Activated CD8-positive, alpha-beta memory T cell treated with anti-CD3 and anti-CD28 coated beads, Interleukin-2, amount 50 U/mL, for 4 hours (primary cell): ENCODE results near the gene VAV2.

Source experiments
- DNase-seq: peaks from one replicate; pipeline ENCODE4 v3.0.0-alpha.2; 2020

Gene VAV2

GRCh38 chr9:133735931-133736330, 256.2 kb downstream of the VAV2 start:
- DNase-seq, result no peak

GRCh38 chr9:133735415-133735775, 256.7 kb downstream of the VAV2 start:
- DNase-seq, result no peak

DNA sequence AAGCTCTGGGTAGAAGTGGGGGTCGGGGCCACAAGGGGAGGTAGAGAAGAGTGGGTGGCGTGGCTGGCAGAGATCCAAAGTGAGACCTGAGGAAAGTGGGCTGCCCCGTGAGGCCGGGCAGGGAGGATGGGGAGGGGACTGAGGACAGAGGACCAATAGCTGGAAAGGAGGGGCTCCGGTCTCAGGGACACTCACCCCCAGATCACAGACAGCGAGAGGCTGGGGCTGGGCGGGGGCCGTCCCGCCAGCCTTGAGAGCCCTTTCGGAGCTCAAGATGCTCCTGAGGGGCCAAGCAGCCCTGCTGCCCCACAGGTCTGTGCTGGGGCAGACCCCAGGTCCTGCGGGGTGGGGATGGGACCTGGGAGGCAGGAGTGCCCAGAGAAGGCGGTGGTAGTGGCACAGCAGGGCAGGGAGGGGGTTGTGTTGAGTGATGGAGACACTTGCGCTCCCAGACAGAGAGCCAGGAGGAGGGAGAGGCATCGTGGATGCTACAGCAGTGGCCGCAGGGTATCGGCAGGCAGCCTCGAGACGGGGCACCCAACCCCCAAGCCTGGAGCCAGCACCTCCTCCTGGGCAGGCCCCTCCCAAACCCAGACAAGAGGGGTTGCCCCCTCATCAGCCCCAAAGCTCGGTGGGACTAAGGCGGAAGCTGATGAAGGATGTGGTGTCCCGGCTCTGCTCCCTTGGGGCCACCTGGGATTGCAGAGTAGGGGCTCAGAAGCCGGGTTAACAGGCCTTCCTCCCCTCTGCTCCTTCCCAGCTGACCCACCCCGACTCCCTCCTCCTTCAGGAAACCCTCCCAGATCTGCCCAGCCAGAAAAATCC, 257.3 kb downstream of the VAV2 start:
- DNase-seq, result no peak

- no peak for DNase-seq
Observed at GRCh38 chr9:133733796-133734533, 258.2 kb downstream of the VAV2 start.

- DNase-seq, result no peak
Observed at GRCh38 chr9:133733421-133733795, 258.7 kb downstream of the VAV2 start.

DNA sequence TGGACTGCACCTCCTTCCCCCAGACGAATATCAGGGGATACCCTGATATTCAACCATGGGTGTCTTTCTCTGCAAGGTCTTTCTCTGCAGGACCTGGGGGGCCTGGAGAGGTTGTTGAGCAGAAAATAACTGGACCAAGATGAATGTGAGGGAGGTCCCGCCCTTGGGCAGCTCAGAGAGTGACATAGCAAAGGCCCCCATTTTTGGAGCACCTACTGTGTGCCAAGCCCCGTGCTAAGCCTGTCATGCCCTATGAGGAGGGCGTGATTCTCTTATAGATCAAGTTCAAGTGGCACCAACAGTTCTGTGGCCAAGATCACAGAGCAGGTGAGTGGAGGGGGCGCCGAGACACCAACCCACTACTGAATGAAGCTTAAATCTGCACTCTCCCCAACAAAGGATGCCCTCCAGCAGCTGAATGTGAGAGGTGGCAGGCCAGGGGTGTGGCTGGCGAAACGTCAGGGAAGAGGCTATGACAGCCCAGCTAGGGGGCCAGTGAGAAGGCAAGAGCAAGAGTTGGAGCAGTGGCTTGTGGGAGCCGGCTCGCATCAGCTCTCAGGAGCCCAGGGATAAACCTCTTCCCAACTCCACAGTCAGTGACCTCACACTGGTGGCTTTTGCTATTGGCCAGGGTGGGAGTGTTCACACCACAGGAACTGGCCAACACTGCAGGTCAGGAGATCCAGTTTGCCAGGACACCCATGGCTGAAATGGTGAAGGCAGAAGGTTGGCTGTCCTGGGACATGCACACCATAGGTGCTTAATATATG, 259.3 kb downstream of the VAV2 start:
- DNase-seq, result no peak

- DNase-seq, result no peak
Observed at GRCh38 chr9:133731876-133732638, 260.1 kb downstream of the VAV2 start.

DNA sequence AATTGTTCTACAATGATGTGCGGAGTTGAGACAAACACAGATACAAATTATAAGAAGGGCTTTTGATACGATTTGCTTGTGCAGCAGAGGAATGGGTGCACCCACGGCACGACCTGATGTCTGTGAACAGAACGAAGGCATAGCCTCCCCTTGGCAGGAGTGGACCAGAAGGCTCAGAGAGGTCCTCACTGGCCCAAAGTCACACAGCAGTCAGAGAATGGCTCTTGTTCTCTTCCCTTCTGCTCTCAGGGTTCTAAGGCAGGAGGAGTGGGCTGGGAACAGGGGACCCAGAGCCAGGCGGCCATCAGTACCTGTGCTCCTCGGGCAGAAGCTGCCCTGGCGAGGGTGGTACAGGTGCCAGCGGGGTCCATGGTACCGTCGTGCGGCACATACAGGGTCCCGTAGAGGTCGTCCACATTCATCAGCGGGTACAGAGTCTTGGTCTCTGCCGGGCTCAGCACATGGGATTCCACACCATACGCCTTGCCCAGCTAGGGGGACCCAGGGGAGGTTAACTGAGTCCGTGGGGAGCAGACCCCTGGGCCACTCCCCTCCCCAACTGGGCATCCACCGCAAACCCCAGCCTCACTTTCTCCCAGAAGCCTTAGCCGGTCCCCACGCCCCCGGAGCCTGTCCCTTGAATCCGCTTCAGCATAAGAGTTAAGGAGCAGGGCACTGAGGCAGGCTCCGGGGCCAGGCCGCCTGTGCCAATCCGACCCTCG, 261.0 kb downstream of the VAV2 start:
- no peak for DNase-seq

- DNase-seq, result no peak
Observed at GRCh38 chr9:133729617-133730281, 262.4 kb downstream of the VAV2 start.

GRCh38 chr9:133728856-133729616, 263.1 kb downstream of the VAV2 start:
- DNase-seq, result no peak

DNA sequence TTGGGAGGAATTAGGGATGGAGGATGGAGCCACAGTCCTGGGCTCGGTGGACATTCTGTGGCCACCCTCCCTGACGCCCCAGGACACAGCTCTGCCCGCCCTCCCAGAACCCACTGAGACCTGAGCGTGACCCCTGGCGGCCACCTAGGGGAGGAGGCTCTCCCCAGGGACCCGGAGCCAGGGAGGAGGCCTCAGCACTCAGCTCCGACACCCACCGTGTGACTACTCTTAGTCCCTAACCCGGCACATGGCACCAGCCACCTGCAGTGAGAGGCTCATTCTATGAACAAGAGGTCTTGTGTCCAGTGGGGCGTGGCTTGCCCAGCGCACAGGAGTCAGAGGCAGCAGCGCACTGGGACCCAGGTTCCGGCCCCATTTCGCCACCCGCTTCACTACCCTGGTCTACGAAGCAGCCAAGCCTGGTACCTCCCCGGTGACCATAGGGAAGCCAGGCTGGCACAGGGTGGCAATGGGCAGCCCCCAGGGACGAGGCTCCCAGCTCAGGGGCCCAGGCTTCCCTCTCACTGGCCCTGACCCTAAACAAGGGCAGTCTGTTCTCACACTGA, 264.2 kb downstream of the VAV2 start:
- no peak for DNase-seq

- no peak for DNase-seq
Observed at GRCh38 chr9:133727277-133727875, 264.7 kb downstream of the VAV2 start.

DNA sequence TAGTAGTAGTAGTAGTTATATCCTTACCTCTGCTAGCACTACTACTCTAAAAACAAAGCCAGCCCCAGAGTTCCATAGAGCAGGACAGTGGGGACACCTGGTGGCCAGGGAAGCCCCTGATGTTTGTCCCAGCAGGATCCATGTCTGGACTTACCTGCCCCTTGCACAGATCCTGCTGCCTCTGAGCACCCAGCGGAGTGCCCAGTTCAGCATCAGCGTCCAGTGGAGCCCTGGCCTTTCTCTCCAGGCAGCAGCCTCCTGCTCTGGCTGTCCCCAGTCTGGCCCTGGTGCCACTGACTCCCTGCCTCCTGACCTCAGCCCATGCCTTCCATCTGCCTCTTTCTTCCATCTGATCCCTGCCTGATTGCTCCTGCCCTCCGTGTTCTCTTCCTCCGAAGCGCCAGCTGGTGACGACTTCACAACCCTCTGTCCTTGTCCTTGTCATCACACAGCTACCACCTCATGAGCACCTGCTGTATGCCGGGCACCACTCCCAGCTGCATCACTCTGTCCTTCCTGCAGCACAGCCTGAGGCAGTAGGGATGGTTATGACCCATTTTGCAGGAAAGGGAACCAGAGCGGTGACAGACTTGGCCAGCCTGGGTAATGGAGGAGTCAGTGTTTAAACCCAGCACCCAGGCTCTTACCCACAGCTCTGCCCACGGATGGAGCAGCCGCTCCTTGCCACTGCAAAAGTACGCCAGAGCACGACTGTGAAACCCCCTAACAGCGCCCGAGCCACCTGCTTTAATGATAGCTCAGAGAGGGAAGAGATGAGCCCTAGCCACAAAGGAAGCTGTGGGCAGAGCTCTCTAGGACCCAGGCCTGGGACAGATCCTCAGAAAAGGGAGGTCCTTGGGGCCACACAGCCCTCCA, 265.5 kb downstream of the VAV2 start:
- peak; percentile 69 for DNase-seq

GRCh38 chr9:133725886-133726285, 266.2 kb downstream of the VAV2 start:
- no peak for DNase-seq

- no peak for DNase-seq
Observed at GRCh38 chr9:133718563-133719315, 273.4 kb downstream of the VAV2 start.

GRCh38 chr9:133717113-133718031, 274.8 kb downstream of the VAV2 start:
- no peak for DNase-seq

- no peak for DNase-seq
Observed at GRCh38 chr9:133716564-133717112, 275.5 kb downstream of the VAV2 start.
